GM12892 (cell line): Measurements from ENCODE around the gene PGLYRP3.

Experiments
- POLR2A ChIP-seq: IDR thresholded peaks from 2 replicates; pipeline ENCODE4 v1.6.1; 2011; ENCODE audit warnings: low read depth, low read length, control low read depth
- TAF1 ChIP-seq: IDR thresholded peaks from 2 replicates; pipeline ENCODE4 v1.6.1; 2011; ENCODE audit warnings: low read depth, mild to moderate bottlenecking, control low read depth, low read length, borderline replicate concordance

DNA sequence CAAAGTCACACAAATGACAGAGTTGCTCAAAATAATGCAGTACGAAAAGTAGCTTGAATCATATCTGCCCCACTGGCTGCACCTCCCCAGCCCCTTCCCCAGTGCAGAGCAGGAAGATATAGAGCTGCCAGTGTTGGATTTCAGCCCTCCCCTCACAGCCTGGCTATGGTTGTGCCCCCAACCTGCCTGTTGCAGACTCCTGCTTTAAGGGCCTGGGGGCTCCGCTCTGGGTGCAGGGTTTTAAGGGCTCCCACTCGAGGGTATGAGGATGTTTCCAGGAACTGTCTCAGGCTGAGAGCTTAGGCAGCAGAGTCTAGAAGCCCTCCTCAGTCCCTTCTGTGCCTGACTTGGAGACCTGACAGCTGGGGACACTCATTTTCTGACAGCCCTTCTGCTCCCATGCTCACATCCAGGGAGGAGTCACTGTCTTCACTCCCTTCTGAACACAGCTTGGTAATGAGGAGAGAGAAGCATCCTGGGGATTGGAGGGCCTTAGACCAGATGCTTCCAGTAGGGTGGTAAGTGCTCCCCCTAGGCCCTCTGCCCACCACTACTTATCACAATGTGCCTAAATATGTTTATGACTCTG is 49.5 kb upstream of the PGLYRP3 start:
- no peak for TF ChIP-seq POLR2A
- TF ChIP-seq TAF1 = no peak
